HepG2 (cell line): Measurements from ENCODE around the gene HECTD1. TPM values are rescaled to one million over a fixed set of nuclear protein-coding genes. Genes with fewer than 3 reads are reported as not detected.
A peak's percentile ranks its signal among the peaks of the same experiment; 100 is the strongest.

Experiments used
- BCL6 ChIP-seq: IDR thresholded peaks from 2 replicates; pipeline ENCODE4 v1.6.1; 2016; ENCODE audit warnings: missing genetic modification reagents, missing compliant biosample characterization
- GABPA ChIP-seq, 2 experiments: IDR thresholded peaks; 2 replicates each; pipeline ENCODE4 v1.6.1; 2011 to 2016; ENCODE audit warnings: low read depth in 2 of 2, low read length in 1 of 2, missing biosample characterization in 1 of 2, missing genetic modification characterization in 1 of 2
- HCFC1 ChIP-seq: fragments of 150-350 bp; IDR thresholded peaks from 2 replicates; pipeline ENCODE4 v1.6.1; 2014; ENCODE audit warnings: low read depth, low read length
- HNRNPH1 ChIP-seq: fragments of 200-400 bp; formaldehyde crosslinking; optimal IDR thresholded peaks from 2 replicates; pipeline ENCODE3; 2017; ENCODE audit warnings: mild to moderate bottlenecking, low read depth, low read length
- KAT7 ChIP-seq: IDR thresholded peaks from 2 replicates; pipeline ENCODE4 v1.6.1; 2018; ENCODE audit warnings: borderline replicate concordance, missing compliant biosample characterization
- MAFK ChIP-seq, 2 experiments: IDR thresholded peaks in 1 of 2; conservative IDR thresholded peaks in 1 of 2; 2 replicates each; pipeline ENCODE4 v1.6.1; 2011; ENCODE audit warnings: improper control_type of control experiment in 2 of 2, low read length in 2 of 2
- PAWR ChIP-seq: sonication (generic); formaldehyde crosslinking; IDR thresholded peaks from 2 replicates; pipeline ENCODE4 v1.4.0; 2020; ENCODE audit warnings: missing genetic modification reagents, mild to moderate bottlenecking, borderline replicate concordance
- PHF20 ChIP-seq: sonication (generic); formaldehyde crosslinking; IDR thresholded peaks from 2 replicates; pipeline ENCODE4 v1.5.0; 2020; ENCODE audit warnings: mild to moderate bottlenecking, missing genetic modification reagents
- TCF7L2 ChIP-seq: IDR thresholded peaks from 2 replicates; pipeline ENCODE4 v1.6.1; 2011; ENCODE audit warnings: mild to moderate bottlenecking, low read depth, low read length, moderate library complexity
- XBP1 ChIP-seq: sonication (generic); formaldehyde crosslinking; IDR thresholded peaks from 2 replicates; pipeline ENCODE4 v1.5.0; 2020; ENCODE audit warnings: missing genetic modification reagents
- ZBTB38 ChIP-seq: sonication (generic); formaldehyde crosslinking; IDR thresholded peaks from 2 replicates; pipeline ENCODE4 v1.5.1; 2020; ENCODE audit warnings: mild to moderate bottlenecking, missing genetic modification reagents
- ZFP36L1 ChIP-seq: sonication (generic); formaldehyde crosslinking; IDR thresholded peaks from 2 replicates; pipeline ENCODE4 v1.8.0; 2022; ENCODE audit warnings: mild to moderate bottlenecking, missing genetic modification reagents, moderate library complexity
- ZNF17 ChIP-seq: sonication (generic); formaldehyde crosslinking; IDR thresholded peaks from 2 replicates; pipeline ENCODE4 v1.5.0; 2020; ENCODE audit warnings: mild to moderate bottlenecking, missing genetic modification reagents
- ZNF329 ChIP-seq: sonication (generic); formaldehyde crosslinking; IDR thresholded peaks from 2 replicates; pipeline ENCODE4 v1.9.0; 2021; ENCODE audit warnings: low read depth, mild to moderate bottlenecking, missing genetic modification reagents
- ZNF335 ChIP-seq: sonication (generic); formaldehyde crosslinking; IDR thresholded peaks from 2 replicates; pipeline ENCODE4 v1.4.0; 2020; ENCODE audit warnings: missing genetic modification reagents
- ZNF34 ChIP-seq: sonication (generic); formaldehyde crosslinking; IDR thresholded peaks from 2 replicates; pipeline ENCODE4 v1.4.0; 2020; ENCODE audit warnings: mild to moderate bottlenecking, missing genetic modification reagents, borderline replicate concordance
- ZNF550 ChIP-seq: sonication (generic); formaldehyde crosslinking; IDR thresholded peaks from 2 replicates; pipeline ENCODE4 v1.4.0; 2020; ENCODE audit warnings: mild to moderate bottlenecking, missing genetic modification reagents, borderline replicate concordance
- ZNF619 ChIP-seq: sonication (generic); formaldehyde crosslinking; IDR thresholded peaks from 2 replicates; pipeline ENCODE4 v1.4.0; 2020; ENCODE audit warnings: mild to moderate bottlenecking, missing genetic modification reagents
- ZNF629 ChIP-seq: sonication (generic); formaldehyde crosslinking; conservative IDR thresholded peaks from 2 replicates; pipeline ENCODE4 v1.5.0; 2020; ENCODE audit warnings: missing genetic modification reagents
- polyA plus RNA-seq, 8 experiments: library from polyadenylated mRNA; depleted of rRNA in 3 of 8; stranded (reverse) in 7 of 8; unstranded in 1 of 8; fragments of >200 nt; fragmentation: Illumina TruSeq in 4 of 8; extraction: Trizol in 4 of 8; gene quantifications; 2 replicates each; pipeline versions ENCODE4 v1.2.1 to v1.2.3, GENCODE V29; 2011 to 2016; ENCODE audit warnings: low read depth in 4 of 8, missing spikeins in 1 of 8, mixed read lengths in 1 of 8; ENCODE audit not compliant: insufficient read depth in 1 of 8
- total RNA-seq, 5 experiments: library from RNA; depleted of rRNA; stranded (reverse); fragments of >200 nt; fragmentation: Illumina TruSeq; extraction: Trizol; gene quantifications; 2 replicates each; pipeline ENCODE4 v1.2.3, GENCODE V29; 2016; ENCODE audit warnings: low read depth in 1 of 5
- TF ChIP-seq, protein P1 (sequence below), 2 experiments: sonication (generic) in 1 of 2; formaldehyde crosslinking in 1 of 2; IDR thresholded peaks; 2 replicates each; pipeline versions ENCODE4 v1.4.0 to v1.6.1; 2018 to 2020; ENCODE audit warnings: missing genetic modification reagents in 2 of 2, borderline replicate concordance in 1 of 2, low read depth in 1 of 2, mild to moderate bottlenecking in 1 of 2, missing biosample characterization in 1 of 2
- TF ChIP-seq, protein P2 (sequence below): sonication (generic); formaldehyde crosslinking; IDR thresholded peaks from 2 replicates; pipeline ENCODE4 v1.8.0; 2022; ENCODE audit warnings: missing genetic modification reagents, mild to moderate bottlenecking, borderline replicate concordance
- TF ChIP-seq, protein P3 (sequence below): sonication (generic); formaldehyde crosslinking; IDR thresholded peaks from 2 replicates; pipeline ENCODE4 v1.4.0; 2020; ENCODE audit warnings: missing genetic modification reagents
- TF ChIP-seq, protein P4 (sequence below): IDR thresholded peaks from 2 replicates; pipeline ENCODE4 v1.6.1; 2016

The HECTD1 gene
- total and polyA plus RNA-seq, 2 of the 13 experiments (the other 11 are each of a cell fraction or from before 2014, with no cell fraction given): 312 to 560 TPM

DNA sequence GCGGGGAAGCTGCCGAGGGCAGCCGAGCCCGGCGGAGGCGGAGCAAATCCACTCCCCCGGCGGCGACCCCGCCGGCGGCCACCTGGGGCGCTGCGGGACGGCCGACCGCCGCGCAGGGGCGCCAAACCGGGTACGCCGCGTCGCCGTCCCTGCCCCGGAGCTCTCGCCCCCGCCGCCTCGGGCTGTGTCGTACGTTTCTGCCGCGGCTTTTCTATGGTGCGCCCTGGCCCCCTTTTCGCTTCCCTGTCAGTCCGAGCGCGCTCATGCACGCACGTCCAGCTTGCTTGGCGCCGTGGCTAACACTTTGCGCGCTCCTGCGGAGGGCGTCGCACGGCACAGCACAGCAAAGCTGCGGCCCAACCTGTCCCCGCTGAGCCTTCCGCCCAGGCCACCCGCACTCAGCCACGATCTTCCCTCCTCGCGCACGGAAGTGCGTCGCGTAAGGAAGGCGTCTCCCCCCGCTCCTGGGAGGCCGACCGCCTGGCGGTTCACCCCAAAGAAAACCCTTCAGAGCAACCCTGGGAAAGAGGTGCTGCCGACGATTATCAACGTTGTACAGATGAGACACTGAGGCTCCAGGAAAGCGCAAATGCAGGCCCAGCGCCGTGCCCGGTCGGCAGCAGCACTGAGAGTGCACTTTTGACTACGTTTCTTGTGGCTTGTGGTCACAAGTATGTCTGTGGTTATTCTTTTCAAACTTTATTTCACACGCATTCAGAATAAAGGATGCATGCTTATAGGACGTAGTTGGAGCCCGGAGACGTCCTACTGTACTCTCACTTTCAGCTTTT, at the start of gene HECTD1 (continued):
- TF ChIP-seq HNRNPH1 (no peak), PHF20 (CRISPR knock-in tag) (no peak), ZFP36L1 (CRISPR knock-in tag) (peak; percentile 97), TCF7L2 (no peak), XBP1 (peak; percentile 90), ZNF17 (0 out of 2 replicates have a peak, but pooled peaks have one; percentile 90), ZNF550 (peak; percentile 100), HCFC1 (peak; percentile 27), ZNF34 (CRISPR knock-in tag) (peak; percentile 100; the same call in 1 of the 2 replicates), ZNF629 (peak; percentile 72), ZNF619 (CRISPR knock-in tag) (peak; percentile 98; the same call in 1 of the 2 replicates), BCL6 (CRISPR knock-in tag) (peak; percentile 80), ZNF329 (CRISPR knock-in tag) (peak; percentile 96), ZBTB38 (CRISPR knock-in tag) (peak; percentile 100), MAFK (conservative IDR thresholded peaks at IDR 0.05 in 1 of 2, IDR thresholded peaks at IDR 0.05 in 1 of 2; ENCODE audit: low read length in 2 of 2) (peak in 1 of 2 experiments; percentile 27; a peak in 3 of 4 replicates), PAWR (CRISPR knock-in tag) (peak; percentile 97), GABPA (IDR thresholded peaks at IDR 0.05; ENCODE audit: low read depth, low read length) (no peak), GABPA (CRISPR knock-in tag; IDR thresholded peaks at IDR 0.05; ENCODE audit: low read depth) (no peak), KAT7 (CRISPR knock-in tag) (peak; percentile 99; the same call in 1 of the 2 replicates), ZNF335 (CRISPR knock-in tag) (peak; percentile 90)
- TF ChIP-seq, protein P1, sequence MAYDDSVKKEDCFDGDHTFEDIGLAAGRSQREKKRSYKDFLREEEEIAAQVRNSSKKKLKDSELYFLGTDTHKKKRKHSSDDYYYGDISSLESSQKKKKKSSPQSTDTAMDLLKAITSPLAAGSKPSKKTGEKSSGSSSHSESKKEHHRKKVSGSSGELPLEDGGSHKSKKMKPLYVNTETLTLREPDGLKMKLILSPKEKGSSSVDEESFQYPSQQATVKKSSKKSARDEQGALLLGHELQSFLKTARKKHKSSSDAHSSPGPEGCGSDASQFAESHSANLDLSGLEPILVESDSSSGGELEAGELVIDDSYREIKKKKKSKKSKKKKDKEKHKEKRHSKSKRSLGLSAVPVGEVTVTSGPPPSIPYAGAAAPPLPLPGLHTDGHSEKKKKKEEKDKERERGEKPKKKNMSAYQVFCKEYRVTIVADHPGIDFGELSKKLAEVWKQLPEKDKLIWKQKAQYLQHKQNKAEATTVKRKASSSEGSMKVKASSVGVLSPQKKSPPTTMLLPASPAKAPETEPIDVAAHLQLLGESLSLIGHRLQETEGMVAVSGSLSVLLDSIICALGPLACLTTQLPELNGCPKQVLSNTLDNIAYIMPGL (CRISPR knock-in tag; IDR thresholded peaks at IDR 0.05; ENCODE audit: borderline replicate concordance in 1 of 2, low read depth in 1 of 2): peak; percentile 99 to 100
- TF ChIP-seq, protein P2, sequence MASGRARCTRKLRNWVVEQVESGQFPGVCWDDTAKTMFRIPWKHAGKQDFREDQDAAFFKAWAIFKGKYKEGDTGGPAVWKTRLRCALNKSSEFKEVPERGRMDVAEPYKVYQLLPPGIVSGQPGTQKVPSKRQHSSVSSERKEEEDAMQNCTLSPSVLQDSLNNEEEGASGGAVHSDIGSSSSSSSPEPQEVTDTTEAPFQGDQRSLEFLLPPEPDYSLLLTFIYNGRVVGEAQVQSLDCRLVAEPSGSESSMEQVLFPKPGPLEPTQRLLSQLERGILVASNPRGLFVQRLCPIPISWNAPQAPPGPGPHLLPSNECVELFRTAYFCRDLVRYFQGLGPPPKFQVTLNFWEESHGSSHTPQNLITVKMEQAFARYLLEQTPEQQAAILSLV: peak; percentile 99
- TF ChIP-seq, protein P3, sequence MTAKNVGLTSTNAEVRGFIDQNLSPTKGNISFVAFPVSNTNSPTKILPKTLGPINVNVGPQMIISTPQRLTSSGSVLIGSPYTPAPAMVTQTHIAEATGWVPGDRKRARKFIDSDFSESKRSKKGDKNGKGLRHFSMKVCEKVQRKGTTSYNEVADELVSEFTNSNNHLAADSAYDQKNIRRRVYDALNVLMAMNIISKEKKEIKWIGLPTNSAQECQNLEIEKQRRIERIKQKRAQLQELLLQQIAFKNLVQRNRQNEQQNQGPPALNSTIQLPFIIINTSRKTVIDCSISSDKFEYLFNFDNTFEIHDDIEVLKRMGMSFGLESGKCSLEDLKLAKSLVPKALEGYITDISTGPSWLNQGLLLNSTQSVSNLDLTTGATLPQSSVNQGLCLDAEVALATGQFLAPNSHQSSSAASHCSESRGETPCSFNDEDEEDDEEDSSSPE (CRISPR knock-in tag): peak; percentile 97
- TF ChIP-seq, protein P4, sequence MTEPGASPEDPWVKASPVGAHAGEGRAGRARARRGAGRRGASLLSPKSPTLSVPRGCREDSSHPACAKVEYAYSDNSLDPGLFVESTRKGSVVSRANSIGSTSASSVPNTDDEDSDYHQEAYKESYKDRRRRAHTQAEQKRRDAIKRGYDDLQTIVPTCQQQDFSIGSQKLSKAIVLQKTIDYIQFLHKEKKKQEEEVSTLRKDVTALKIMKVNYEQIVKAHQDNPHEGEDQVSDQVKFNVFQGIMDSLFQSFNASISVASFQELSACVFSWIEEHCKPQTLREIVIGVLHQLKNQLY (CRISPR knock-in tag): peak; percentile 63; the same call in 1 of the 2 replicates
